HCT116 (cell line): Measurements from ENCODE around the gene LIN7A.

Experiments
- CEBPB ChIP-seq: IDR thresholded peaks from 2 replicates; pipeline ENCODE4 v1.6.1; 2012; ENCODE audit warnings: low read depth
- EZH2 ChIP-seq: fragments of 200-600 bp; sonication (generic); IDR thresholded peaks from 2 replicates; pipeline ENCODE4 v1.6.1; 2017; ENCODE audit warnings: antibody characterized with exemption, mixed run types
- EZH2phosphoT487 ChIP-seq: fragments of 200-600 bp; IDR thresholded peaks from 2 replicates; pipeline ENCODE4 v1.6.1; 2018; ENCODE audit warnings: antibody characterized with exemption, borderline replicate concordance
- FOSL1 ChIP-seq: IDR thresholded peaks from 2 replicates; pipeline ENCODE4 v1.6.1; 2012; ENCODE audit warnings: low read depth
- POLR2A ChIP-seq: IDR thresholded peaks from 2 replicates; pipeline ENCODE4 v1.7.0; 2011; ENCODE audit warnings: borderline replicate concordance; ENCODE audit not compliant: insufficient read depth, insufficient read length; ENCODE audit errors: extremely low read depth
- TCF7L2 ChIP-seq: IDR thresholded peaks from 2 replicates; pipeline ENCODE4 v1.7.0; 2011; ENCODE audit warnings: borderline replicate concordance, inconsistent platforms; ENCODE audit not compliant: insufficient read depth, insufficient read length; ENCODE audit errors: extremely low read depth
- YY1 ChIP-seq: IDR thresholded peaks from 2 replicates; pipeline ENCODE4 v1.6.1; 2011; ENCODE audit warnings: low read length, low read depth, moderate library complexity, mild to moderate bottlenecking; ENCODE audit not compliant: insufficient replicate concordance; ENCODE audit errors: extremely low read depth
- TF ChIP-seq, protein P1 (sequence below), 3 experiments: fragments of 200-600 bp in 1 of 3; sonication (generic) in 1 of 3; IDR thresholded peaks in 2 of 3; conservative IDR thresholded peaks in 1 of 3; 2 replicates each; pipeline ENCODE4 v1.5.1; 2012 to 2017; ENCODE audit warnings: low read depth in 2 of 3, low read length in 2 of 3, antibody characterized with exemption in 1 of 3, borderline replicate concordance in 1 of 3, control low read depth in 1 of 3, mild to moderate bottlenecking in 1 of 3, mixed read lengths in 1 of 3, mixed run types in 1 of 3, moderate library complexity in 1 of 3; ENCODE audit not compliant: insufficient read depth in 1 of 3

DNA sequence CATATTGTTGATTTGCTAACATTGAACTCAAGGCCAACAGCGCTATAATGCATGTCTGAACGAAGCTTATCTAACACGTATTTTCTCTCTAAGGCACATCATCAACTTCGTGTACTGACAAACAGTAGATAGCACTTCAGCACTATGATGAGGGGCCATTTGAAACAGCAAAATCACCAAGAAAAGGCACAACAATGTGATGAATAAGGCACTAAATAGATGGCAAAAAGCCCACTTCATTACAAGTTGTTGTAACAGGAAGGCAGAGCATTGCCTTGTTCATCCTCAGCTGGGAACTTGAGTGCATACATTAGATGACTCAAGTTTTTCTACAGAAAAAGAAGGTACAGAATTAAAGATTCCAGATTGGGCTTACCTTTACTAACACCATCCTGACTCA, 75.2 kb downstream of the LIN7A start:
- TF ChIP-seq TCF7L2 (no peak), POLR2A (no peak), FOSL1 (no peak), EZH2 (no peak), EZH2phosphoT487 (no peak), CEBPB (no peak), YY1 (no peak)
- TF ChIP-seq, protein P1, sequence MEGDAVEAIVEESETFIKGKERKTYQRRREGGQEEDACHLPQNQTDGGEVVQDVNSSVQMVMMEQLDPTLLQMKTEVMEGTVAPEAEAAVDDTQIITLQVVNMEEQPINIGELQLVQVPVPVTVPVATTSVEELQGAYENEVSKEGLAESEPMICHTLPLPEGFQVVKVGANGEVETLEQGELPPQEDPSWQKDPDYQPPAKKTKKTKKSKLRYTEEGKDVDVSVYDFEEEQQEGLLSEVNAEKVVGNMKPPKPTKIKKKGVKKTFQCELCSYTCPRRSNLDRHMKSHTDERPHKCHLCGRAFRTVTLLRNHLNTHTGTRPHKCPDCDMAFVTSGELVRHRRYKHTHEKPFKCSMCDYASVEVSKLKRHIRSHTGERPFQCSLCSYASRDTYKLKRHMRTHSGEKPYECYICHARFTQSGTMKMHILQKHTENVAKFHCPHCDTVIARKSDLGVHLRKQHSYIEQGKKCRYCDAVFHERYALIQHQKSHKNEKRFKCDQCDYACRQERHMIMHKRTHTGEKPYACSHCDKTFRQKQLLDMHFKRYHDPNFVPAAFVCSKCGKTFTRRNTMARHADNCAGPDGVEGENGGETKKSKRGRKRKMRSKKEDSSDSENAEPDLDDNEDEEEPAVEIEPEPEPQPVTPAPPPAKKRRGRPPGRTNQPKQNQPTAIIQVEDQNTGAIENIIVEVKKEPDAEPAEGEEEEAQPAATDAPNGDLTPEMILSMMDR (IDR thresholded peaks at IDR 0.05 in 2 of 3, conservative IDR thresholded peaks at IDR 0.05 in 1 of 3; ENCODE audit: borderline replicate concordance in 1 of 3, insufficient read depth in 1 of 3, low read depth in 2 of 3, low read length in 2 of 3) = no peak
